22Rv1 (cell line): ENCODE results near the gene EVC.

ENCODE experiments used
- ZFX ChIP-seq: fragments of 450-650 bp; IDR thresholded peaks from 2 replicates; pipeline ENCODE4 v1.6.1; 2017; ENCODE audit warnings: antibody characterized with exemption, borderline replicate concordance
- TF ChIP-seq, protein P1 (sequence below): fragments of 450-650 bp; IDR thresholded peaks from 2 replicates; pipeline ENCODE4 v1.5.1; 2017; ENCODE audit warnings: mild to moderate bottlenecking

DNA sequence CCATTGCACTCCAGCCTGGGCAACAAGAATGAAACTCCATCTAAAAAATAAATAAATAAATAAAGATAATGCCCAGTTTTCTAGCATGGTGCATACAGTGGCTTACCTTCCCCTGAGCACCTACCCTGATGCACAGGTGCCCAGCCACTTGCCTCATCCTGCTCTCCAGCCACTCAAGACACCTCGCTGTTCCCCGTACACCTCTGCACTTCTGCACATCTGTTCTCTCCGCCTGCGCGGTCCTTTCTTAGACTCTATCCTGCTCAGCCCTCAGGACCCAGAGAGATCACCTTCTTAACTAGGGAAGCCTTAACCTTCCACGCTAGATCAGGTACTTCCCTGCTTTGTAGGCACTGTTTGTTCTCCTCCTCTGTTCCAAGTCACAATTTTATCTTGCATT is 2.9 kb downstream of the EVC start:
- TF ChIP-seq, protein P1, sequence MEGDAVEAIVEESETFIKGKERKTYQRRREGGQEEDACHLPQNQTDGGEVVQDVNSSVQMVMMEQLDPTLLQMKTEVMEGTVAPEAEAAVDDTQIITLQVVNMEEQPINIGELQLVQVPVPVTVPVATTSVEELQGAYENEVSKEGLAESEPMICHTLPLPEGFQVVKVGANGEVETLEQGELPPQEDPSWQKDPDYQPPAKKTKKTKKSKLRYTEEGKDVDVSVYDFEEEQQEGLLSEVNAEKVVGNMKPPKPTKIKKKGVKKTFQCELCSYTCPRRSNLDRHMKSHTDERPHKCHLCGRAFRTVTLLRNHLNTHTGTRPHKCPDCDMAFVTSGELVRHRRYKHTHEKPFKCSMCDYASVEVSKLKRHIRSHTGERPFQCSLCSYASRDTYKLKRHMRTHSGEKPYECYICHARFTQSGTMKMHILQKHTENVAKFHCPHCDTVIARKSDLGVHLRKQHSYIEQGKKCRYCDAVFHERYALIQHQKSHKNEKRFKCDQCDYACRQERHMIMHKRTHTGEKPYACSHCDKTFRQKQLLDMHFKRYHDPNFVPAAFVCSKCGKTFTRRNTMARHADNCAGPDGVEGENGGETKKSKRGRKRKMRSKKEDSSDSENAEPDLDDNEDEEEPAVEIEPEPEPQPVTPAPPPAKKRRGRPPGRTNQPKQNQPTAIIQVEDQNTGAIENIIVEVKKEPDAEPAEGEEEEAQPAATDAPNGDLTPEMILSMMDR: no peak
- no peak for TF ChIP-seq ZFX
